Trophoblast cell (in vitro differentiated cells and primary cell): ENCODE measurements around the gene PAK5.

Source experiments
- DNase-seq, 2 donors: peaks; one replicate each; pipeline ENCODE4 v3.0.0-alpha.2; 2016
- H2AFZ ChIP-seq: 2 replicates; pipeline ENCODE4 v1.6.1; 2013; ENCODE audit warnings: low read length, moderate library complexity, mild to moderate bottlenecking; ENCODE audit not compliant: insufficient read depth, poor library complexity
- H2AK5ac ChIP-seq: 2 replicates; pipeline ENCODE4 v1.6.1; 2013; ENCODE audit warnings: mild to moderate bottlenecking, low read length
- H2BK120ac ChIP-seq: 2 replicates; pipeline ENCODE4 v1.6.1; 2013; ENCODE audit warnings: low read length, mild to moderate bottlenecking, moderate library complexity; ENCODE audit not compliant: insufficient read depth, poor library complexity
- H2BK12ac ChIP-seq: 2 replicates; pipeline ENCODE4 v1.6.1; 2013; ENCODE audit warnings: mild to moderate bottlenecking, low read length, moderate library complexity
- H2BK5ac ChIP-seq: 2 replicates; pipeline ENCODE4 v1.6.1; 2013; ENCODE audit warnings: low read length, low read depth, moderate library complexity, mild to moderate bottlenecking; ENCODE audit not compliant: poor library complexity
- H3K14ac ChIP-seq: 2 replicates; pipeline ENCODE4 v1.6.1; 2013; ENCODE audit warnings: mild to moderate bottlenecking, low read length
- H3K18ac ChIP-seq: 2 replicates; pipeline ENCODE4 v1.6.1; 2013; ENCODE audit warnings: mild to moderate bottlenecking, low read length
- H3K23ac ChIP-seq: 2 replicates; pipeline ENCODE4 v1.6.1; 2013; ENCODE audit warnings: low read length
- H3K27ac ChIP-seq: 2 replicates; pipeline ENCODE4 v1.5.1; 2013; ENCODE audit warnings: low read depth, mild to moderate bottlenecking, inconsistent platforms, low read length, moderate library complexity
- H3K27me3 ChIP-seq: 2 replicates; pipeline ENCODE4 v1.6.1; 2013; ENCODE audit warnings: inconsistent platforms, mild to moderate bottlenecking, low read length, moderate library complexity; ENCODE audit not compliant: insufficient read depth
- H3K36me3 ChIP-seq, 2 experiments: 1 replicate in 1 of 2; 2 replicates in 1 of 2; pipeline ENCODE4 v1.6.1; 2013; ENCODE audit warnings: low read length in 2 of 2, mild to moderate bottlenecking in 2 of 2, moderate library complexity in 1 of 2; ENCODE audit not compliant: insufficient read depth in 2 of 2, control insufficient read depth in 1 of 2
- H3K4ac ChIP-seq: 2 replicates; pipeline ENCODE4 v1.6.1; 2013; ENCODE audit warnings: low read depth, mild to moderate bottlenecking, low read length, moderate library complexity
- H3K4me1 ChIP-seq, 2 experiments: 1 replicate in 1 of 2; 2 replicates in 1 of 2; pipeline ENCODE4 v1.6.1; 2013; ENCODE audit warnings: low read length in 2 of 2, mild to moderate bottlenecking in 2 of 2, moderate library complexity in 1 of 2; ENCODE audit not compliant: insufficient read depth in 2 of 2, control insufficient read depth in 1 of 2
- H3K4me2 ChIP-seq: 2 replicates; pipeline ENCODE4 v1.6.1; 2013; ENCODE audit warnings: inconsistent platforms, mild to moderate bottlenecking, low read length, moderate library complexity
- H3K4me3 ChIP-seq: 2 replicates; pipeline ENCODE4 v1.5.1; 2013; ENCODE audit warnings: mild to moderate bottlenecking, low read depth, low read length, inconsistent platforms
- H3K79me1 ChIP-seq: one replicate; pipeline ENCODE4 v1.6.1; 2013; ENCODE audit warnings: low read length
- H3K79me2 ChIP-seq: 2 replicates; pipeline ENCODE4 v1.6.1; 2013; ENCODE audit warnings: low read length, mild to moderate bottlenecking; ENCODE audit not compliant: control insufficient read depth, insufficient read depth, poor library complexity
- H3K9ac ChIP-seq: 2 replicates; pipeline ENCODE4 v1.6.1; 2013; ENCODE audit warnings: mild to moderate bottlenecking, low read length
- H3K9me3 ChIP-seq: 2 replicates; pipeline ENCODE4 v1.6.1; 2013; ENCODE audit warnings: low read depth, mild to moderate bottlenecking, control low read depth, inconsistent platforms, low read length; ENCODE audit not compliant: insufficient read depth
- H4K12ac ChIP-seq: 2 replicates; pipeline ENCODE4 v1.6.1; 2013; ENCODE audit warnings: low read depth, mild to moderate bottlenecking, low read length, moderate library complexity
- H4K8ac ChIP-seq: 2 replicates; pipeline ENCODE4 v1.6.1; 2013; ENCODE audit warnings: low read depth, mild to moderate bottlenecking, low read length, moderate library complexity
- H4K91ac ChIP-seq: one replicate; pipeline ENCODE4 v1.6.1; 2013; ENCODE audit warnings: low read depth, mild to moderate bottlenecking, low read length, moderate library complexity
- WGBS: extraction: QIAGEN DNeasy Blood & Tissue Kit; methylation state at CpG from one replicate; pipeline ENCODE4 v1.1.7; 2013; ENCODE audit warnings: missing lambda C conversion rate; ENCODE audit not compliant: insufficient read length, insufficient coverage; ENCODE audit errors: extremely low coverage; 5-methylcytosine and 5-hydroxymethylcytosine counted together

The PAK5 gene

GRCh38 chr20:9617940-9618339 is 220.9 kb downstream of the PAK5 start:
- H3K79me1 ChIP-seq = no peaks in the 10 kb centered on the region

GRCh38 chr20:9616833-9617461 is 221.9 kb downstream of the PAK5 start:
- H3K36me3 ChIP-seq = no peaks in the 10 kb centered on the region
- no peak overlapping the region for H2BK5ac ChIP-seq
- H3K4ac ChIP-seq = no peak overlapping the region
- peak; percentile 40 to 84 for DNase-seq
- no peaks in the 10 kb centered on the region for H3K4me1 ChIP-seq
- no peaks in the 10 kb centered on the region for H3K27me3 ChIP-seq
- H3K79me2 ChIP-seq = no peaks in the 10 kb centered on the region
- no peak overlapping the region for H4K12ac ChIP-seq
- H2BK120ac ChIP-seq = no peak overlapping the region
- no peak overlapping the region for H3K23ac ChIP-seq
- H2AK5ac ChIP-seq = no peak overlapping the region
- H3K4me3 ChIP-seq = no peak overlapping the region
- H3K9me3 ChIP-seq = no peaks in the 10 kb centered on the region
- H3K4me2 ChIP-seq = no peak overlapping the region
- no peak overlapping the region for H4K8ac ChIP-seq
- H3K18ac ChIP-seq = no peak overlapping the region
- no peak overlapping the region for H2AFZ ChIP-seq
- H4K91ac ChIP-seq = no peak overlapping the region
- H2BK12ac ChIP-seq = no peak overlapping the region
- no CpG with 5 or more reads among the region's 10 CpGs for WGBS
- no peak overlapping the region for H3K14ac ChIP-seq
- H3K79me1 ChIP-seq = no peaks in the 10 kb centered on the region
- H3K9ac ChIP-seq = no peak overlapping the region
- no peak overlapping the region for H3K27ac ChIP-seq

More at GRCh38 chr20:9617940-9618339, 220.9 kb downstream of the PAK5 start:
- Histone ChIP-seq H4K8ac (no peak overlapping the region), H3K27me3 (no peaks in the 10 kb centered on the region), H3K36me3 (no peaks in the 10 kb centered on the region), H2AFZ (no peak overlapping the region), H3K14ac (no peak overlapping the region), H2BK12ac (no peak overlapping the region), H3K27ac (no peak overlapping the region), H3K4me1 (no peaks in the 10 kb centered on the region), H3K4me3 (no peak overlapping the region), H3K9ac (no peak overlapping the region), H3K9me3 (no peaks in the 10 kb centered on the region), H4K12ac (no peak overlapping the region), H2BK120ac (no peak overlapping the region), H2AK5ac (no peak overlapping the region), H3K18ac (no peak overlapping the region), H2BK5ac (no peak overlapping the region), H3K79me2 (no peaks in the 10 kb centered on the region), H3K4ac (no peak overlapping the region), H3K23ac (no peak overlapping the region), H3K4me2 (no peak overlapping the region), H4K91ac (no peak overlapping the region)
- WGBS = no CpG with 5 or more reads among the region's 5 CpGs
- DNase-seq = peak; percentile 22 to 51

- no peak overlapping the region for H3K18ac ChIP-seq
- no peaks in the 10 kb centered on the region for H3K36me3 ChIP-seq
- H3K4me3 ChIP-seq = no peak overlapping the region
- H3K27me3 ChIP-seq = no peaks in the 10 kb centered on the region
- no peak overlapping the region for H4K8ac ChIP-seq
- no peaks in the 10 kb centered on the region for H3K79me2 ChIP-seq
- no peak overlapping the region for H2BK120ac ChIP-seq
- no peak for DNase-seq
- no peak overlapping the region for H2AFZ ChIP-seq
- no peak overlapping the region for H3K14ac ChIP-seq
- H4K91ac ChIP-seq = no peak overlapping the region
- H3K9me3 ChIP-seq = no peaks in the 10 kb centered on the region
- no peak overlapping the region for H2BK12ac ChIP-seq
- no peak overlapping the region for H2BK5ac ChIP-seq
- H3K23ac ChIP-seq = no peak overlapping the region
- H3K4me1 ChIP-seq = no peaks in the 10 kb centered on the region
- no peak overlapping the region for H2AK5ac ChIP-seq
- no CpG with 5 or more reads among the region's 5 CpGs for WGBS
- H4K12ac ChIP-seq = no peak overlapping the region
- no peaks in the 10 kb centered on the region for H3K79me1 ChIP-seq
- no peak overlapping the region for H3K9ac ChIP-seq
- no peak overlapping the region for H3K4me2 ChIP-seq
- no peak overlapping the region for H3K4ac ChIP-seq
- no peak overlapping the region for H3K27ac ChIP-seq
These were observed 222.4 kb downstream of the PAK5 start for GRCh38 chr20:9616455-9616805.

- H3K27me3 ChIP-seq = no peaks in the 10 kb centered on the region
- no peak overlapping the region for H4K91ac ChIP-seq
- no peaks in the 10 kb centered on the region for H3K4me1 ChIP-seq
- no peak overlapping the region for H2AFZ ChIP-seq
- no peak overlapping the region for H4K8ac ChIP-seq
- no CpG with 5 or more reads among the region's 8 CpGs for WGBS
- H3K79me2 ChIP-seq = no peaks in the 10 kb centered on the region
- no peak overlapping the region for H3K14ac ChIP-seq
- no peak overlapping the region for H2BK5ac ChIP-seq
- H3K18ac ChIP-seq = no peak overlapping the region
- H3K9me3 ChIP-seq = no peaks in the 10 kb centered on the region
- no peak overlapping the region for H3K9ac ChIP-seq
- H3K27ac ChIP-seq = no peak overlapping the region
- H2BK120ac ChIP-seq = no peak overlapping the region
- no peak overlapping the region for H2BK12ac ChIP-seq
- H4K12ac ChIP-seq = no peak overlapping the region
- H3K79me1 ChIP-seq = no peaks in the 10 kb centered on the region
- H3K4me3 ChIP-seq = no peak overlapping the region
- H2AK5ac ChIP-seq = no peak overlapping the region
- H3K36me3 ChIP-seq = no peaks in the 10 kb centered on the region
- H3K4ac ChIP-seq = no peak overlapping the region
- H3K4me2 ChIP-seq = no peak overlapping the region
- no peak overlapping the region for H3K23ac ChIP-seq
- no peak for DNase-seq
These were observed 223.0 kb downstream of the PAK5 start for GRCh38 chr20:9615766-9616454.
